ENCODE data around the gene TOMM22.

Gene TOMM22

GRCh38 chr22:38733724-38734381 is 52.1 kb downstream of the TOMM22 start:
- DNase-seq (ENCODE audit: low read depth in 2 of 2): no peak

DNA sequence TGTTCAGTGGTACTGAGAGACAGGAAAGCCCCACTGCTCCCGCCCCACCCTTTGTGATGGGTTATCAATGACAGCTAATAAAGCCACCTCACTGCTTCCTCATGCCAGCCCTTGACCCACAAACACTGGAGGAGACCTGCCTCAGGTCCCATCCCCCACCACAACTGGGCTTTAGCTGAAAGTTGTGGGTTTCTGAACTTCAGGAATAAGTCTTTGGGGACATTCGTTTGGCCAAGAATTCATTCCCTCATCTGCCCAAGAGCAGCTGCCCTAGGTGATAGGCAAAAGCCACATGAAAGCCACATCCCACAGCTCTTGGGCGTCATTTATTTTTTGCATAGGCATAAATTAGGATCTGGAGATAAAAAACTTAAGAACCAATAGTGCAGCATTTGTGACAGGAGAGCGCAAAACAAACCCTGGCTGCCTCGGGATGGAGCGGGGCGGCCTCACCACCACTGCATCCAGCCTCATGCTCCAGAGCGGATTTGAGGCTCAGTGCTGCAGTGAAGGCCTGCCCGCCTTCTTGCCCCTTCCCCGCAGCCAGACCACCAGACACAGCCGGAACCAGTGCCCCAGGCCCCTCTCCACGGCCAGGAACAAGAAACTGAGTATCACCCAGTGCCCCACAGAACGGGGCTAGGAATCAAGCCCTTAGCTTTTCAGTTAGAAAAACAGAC is 52.8 kb downstream of the TOMM22 start:
- no peak for DNase-seq (ENCODE audit: low read depth in 2 of 2)
